Lower leg skin (tissue), 3 donors: Measurements from ENCODE around the gene KLHL5.

Experiments used
- CTCF ChIP-seq, 3 donors: fragments of 450-650 bp; IDR thresholded peaks; one replicate each; pipeline ENCODE4 v1.5.1; 2016; ENCODE audit warnings: antibody characterized with exemption in 3 of 3, mild to moderate bottlenecking in 3 of 3, moderate library complexity in 2 of 3
- POLR2A ChIP-seq, 2 donors: fragments of 450-650 bp; IDR thresholded peaks; one replicate each; pipeline ENCODE4 v1.6.1; 2016 to 2017; ENCODE audit warnings: antibody characterized with exemption in 2 of 2, mild to moderate bottlenecking in 1 of 2, moderate library complexity in 1 of 2

GRCh38 chr4:39029752-39030694, 32.0 kb upstream of the KLHL5 start:
- no peak for TF ChIP-seq CTCF (IDR thresholded peaks at IDR 0.05)
- TF ChIP-seq POLR2A (IDR thresholded peaks at IDR 0.05): no peak
